SK-N-MC (cell line): ENCODE measurements around the gene FBXL20.
"Not testable (repeated sequence)": the region's sequence is repeated elsewhere in the genome, so short reads cannot be mapped to it uniquely, and the experiment has no call there.

Experiments
- DNase-seq: peaks from one replicate; pipeline ENCODE4 v3.0.0-alpha.2; 2011; ENCODE audit warnings: low read depth, low spot score
- H3K27ac ChIP-seq: fragments of 200-600 bp; sonication (generic); 2 replicates; pipeline ENCODE4 v1.5.1; 2016; ENCODE audit warnings: mixed run types
- H3K36me3 ChIP-seq: fragments of 200-600 bp; sonication (generic); 2 replicates; pipeline ENCODE4 v1.6.1; 2017; ENCODE audit warnings: antibody characterized with exemption, low read length, mixed read lengths; ENCODE audit not compliant: insufficient read depth
- H3K4me3 ChIP-seq: fragments of 200-600 bp; sonication (generic); 2 replicates; pipeline ENCODE4 v1.5.1; 2016
- H3K9ac ChIP-seq: fragments of 200-600 bp; sonication (generic); 2 replicates; pipeline ENCODE4 v1.8.0; 2017; ENCODE audit warnings: mixed run types, mixed read lengths; ENCODE audit not compliant: insufficient read length
- H3K9me3 ChIP-seq: fragments of 200-600 bp; sonication (generic); 2 replicates; pipeline ENCODE4 v1.6.1; 2017; ENCODE audit warnings: low read depth, mild to moderate bottlenecking, antibody characterized with exemption, low read length, moderate library complexity, mixed read lengths
- EZH2 ChIP-seq: fragments of 200-600 bp; sonication (generic); IDR thresholded peaks from one replicate; pipeline ENCODE4 v1.6.1; 2017; ENCODE audit warnings: antibody characterized with exemption
- FOXP2 ChIP-seq: optimal IDR thresholded peaks from 2 replicates; pipeline ENCODE3; 2011; ENCODE audit warnings: mild to moderate bottlenecking, moderate library complexity; ENCODE audit not compliant: insufficient read depth; ENCODE audit errors: extremely low read length, control extremely low read depth
- POLR2AphosphoS5 ChIP-seq: IDR thresholded peaks from 2 replicates; pipeline ENCODE4 v1.6.1; 2012; ENCODE audit warnings: mild to moderate bottlenecking, low read depth, low read length, borderline replicate concordance

FBXL20 gene

DNA sequence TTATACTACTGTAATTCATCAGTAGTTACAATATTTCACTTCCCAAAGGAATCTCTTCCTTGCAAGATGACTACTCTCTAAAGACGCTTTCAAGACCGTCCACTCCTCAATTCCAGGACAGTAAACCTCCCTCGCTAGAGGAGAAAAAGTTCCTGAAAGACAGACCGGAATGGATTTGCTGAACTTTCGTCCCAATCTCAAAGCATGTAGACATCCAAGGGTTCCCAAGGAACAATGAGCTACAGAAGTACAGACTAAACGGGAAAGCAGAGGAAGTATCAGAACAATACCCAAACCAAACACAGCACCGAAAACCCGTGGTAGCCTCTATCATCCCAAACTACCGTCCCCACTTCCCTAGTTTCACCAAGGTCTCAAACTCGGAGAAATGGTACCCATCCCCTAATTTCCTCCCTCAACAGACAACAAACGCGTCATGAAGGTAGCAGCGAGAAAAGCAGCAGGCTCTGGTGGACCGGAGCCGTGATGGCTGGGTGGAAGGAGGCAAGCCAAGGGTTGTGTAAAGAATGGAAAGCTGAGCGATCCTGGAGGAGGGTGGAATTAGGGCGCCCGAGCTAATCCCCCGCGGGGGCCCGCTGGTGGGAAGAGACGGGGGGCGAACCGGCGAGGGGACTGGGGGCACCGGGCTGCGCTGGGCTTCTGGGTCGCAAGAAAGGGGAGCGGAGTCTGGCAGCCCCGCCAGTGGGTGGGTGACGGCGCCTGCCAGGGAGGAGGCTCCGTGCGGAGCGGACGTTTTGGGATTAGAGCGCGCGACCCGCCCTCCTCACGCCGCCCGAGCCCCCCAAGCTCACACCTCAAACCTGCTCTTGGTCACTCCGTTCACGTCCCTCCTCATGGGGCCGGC, 647 bp downstream of the FBXL20 start:
- TF ChIP-seq POLR2AphosphoS5 (no peak), FOXP2 (no peak), EZH2 (no peak)
- H3K4me3 ChIP-seq, result peak overlapping the region; percentile 83
- DNase-seq, result no peak
- no peaks in the 10 kb centered on the region for H3K36me3 ChIP-seq
- H3K27ac ChIP-seq, result no peak overlapping the region
- H3K9ac ChIP-seq, result peak overlapping the region; percentile 89
- no peaks in the 10 kb centered on the region for H3K9me3 ChIP-seq

DNA sequence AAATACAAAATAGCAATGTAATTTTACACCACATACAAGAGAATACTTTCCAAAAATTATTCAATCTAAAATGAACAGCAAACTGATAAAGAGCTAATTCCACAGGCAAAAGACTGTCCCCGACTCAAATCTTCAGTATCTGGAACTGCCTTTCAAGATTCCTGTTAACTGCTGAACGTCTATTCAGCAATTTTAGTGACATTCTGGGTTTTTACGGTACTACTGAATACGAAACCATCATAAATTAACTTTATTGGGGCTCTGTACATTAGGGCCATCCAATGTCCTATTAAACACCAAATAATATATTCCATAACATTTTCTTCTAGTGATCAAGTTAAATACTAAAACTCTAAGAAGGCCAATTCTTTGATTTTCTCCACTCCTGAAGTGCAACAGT, 1.6 kb downstream of the FBXL20 start:
- no peak for DNase-seq
- H3K36me3 ChIP-seq, result no peaks in the 10 kb centered on the region
- no peak for TF ChIP-seq FOXP2
- TF ChIP-seq EZH2, result no peak
- no peak for TF ChIP-seq POLR2AphosphoS5
- peak overlapping the region; percentile 83 for H3K4me3 ChIP-seq
- H3K27ac ChIP-seq, result no peak overlapping the region
- H3K9ac ChIP-seq, result peak overlapping the region; percentile 89
- no peaks in the 10 kb centered on the region for H3K9me3 ChIP-seq

DNA sequence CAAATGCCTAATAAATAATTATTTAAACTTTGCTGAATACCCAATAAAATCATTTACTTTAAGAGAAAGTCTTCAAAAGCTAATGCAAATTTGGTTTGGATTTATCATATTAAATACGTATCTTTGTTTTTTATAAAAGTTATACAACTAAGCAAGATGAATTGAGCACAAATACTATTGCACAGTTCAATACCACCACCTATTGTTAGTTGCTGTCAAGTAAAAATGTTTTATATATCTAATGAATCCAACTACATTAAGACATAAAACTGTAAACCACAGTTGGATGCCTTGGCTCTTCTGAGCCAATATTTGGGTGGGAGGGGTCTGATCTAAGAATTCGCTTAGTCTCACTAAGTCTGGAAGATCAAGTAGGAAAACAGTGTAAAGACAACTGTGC, 7.7 kb downstream of the FBXL20 start:
- Histone ChIP-seq H3K4me3 (no peak overlapping the region), H3K27ac (peak overlapping the region; percentile 26; the same call in 1 of the 2 replicates), H3K9ac (peak overlapping the region; percentile 17), H3K9me3 (no peaks in the 10 kb centered on the region), H3K36me3 (no peaks in the 10 kb centered on the region)
- no peak for DNase-seq
- no peak for TF ChIP-seq POLR2AphosphoS5
- no peak for TF ChIP-seq FOXP2
- TF ChIP-seq EZH2, result no peak

DNA sequence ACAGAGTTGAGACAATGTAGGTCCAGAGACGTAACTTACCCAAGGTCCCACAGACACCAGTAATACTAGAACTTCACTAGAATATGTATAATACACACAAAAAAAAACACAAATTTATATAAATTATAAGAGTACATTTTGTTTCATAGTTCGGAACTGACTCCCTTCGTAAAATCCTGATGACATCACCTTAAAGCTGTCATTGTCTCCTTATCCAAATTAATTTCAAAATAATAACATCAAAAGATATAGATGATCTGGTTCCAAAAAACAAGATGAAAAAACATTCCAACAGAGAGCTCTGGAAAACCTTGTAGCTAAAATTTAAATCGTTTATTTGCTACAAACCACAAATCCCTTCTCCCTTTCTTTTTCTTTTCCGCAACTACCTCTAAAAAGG, 10.0 kb downstream of the FBXL20 start:
- H3K9me3 ChIP-seq, result no peaks in the 10 kb centered on the region
- TF ChIP-seq FOXP2, result no peak
- TF ChIP-seq EZH2, result no peak
- H3K27ac ChIP-seq, result no peak overlapping the region
- no peak overlapping the region for H3K4me3 ChIP-seq
- H3K9ac ChIP-seq, result no peak overlapping the region
- DNase-seq, result no peak
- H3K36me3 ChIP-seq, result no peaks in the 10 kb centered on the region

GRCh38 chr17:39385040-39385439, 16.4 kb downstream of the FBXL20 start:
- TF ChIP-seq FOXP2 (no peak), POLR2AphosphoS5 (no peak), EZH2 (no peak)
- Histone ChIP-seq H3K4me3 (no peak overlapping the region), H3K9ac (no peak overlapping the region), H3K36me3 (no peaks in the 10 kb centered on the region), H3K9me3 (no peaks in the 10 kb centered on the region), H3K27ac (no peak overlapping the region)
- DNase-seq, result no peak

DNA sequence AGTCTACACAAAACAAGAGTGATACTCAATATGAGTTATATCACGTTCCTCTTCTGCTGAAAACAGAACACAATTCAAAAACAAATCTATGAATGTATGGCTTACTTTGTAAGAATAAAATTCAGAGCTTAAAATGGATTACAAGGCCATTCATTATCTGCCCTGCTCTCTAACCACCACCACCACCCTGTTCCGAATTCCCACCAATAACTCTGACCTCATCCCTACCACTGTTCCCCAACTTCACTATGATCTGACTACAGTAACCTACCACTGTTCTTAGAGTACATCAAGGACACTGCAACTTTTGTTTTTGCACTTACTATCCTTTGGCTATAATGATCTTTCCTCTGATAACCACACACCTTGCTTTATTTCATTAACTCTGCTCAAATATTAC, 21.3 kb downstream of the FBXL20 start:
- Histone ChIP-seq H3K36me3 (no peaks in the 10 kb centered on the region), H3K27ac (no peak overlapping the region), H3K9me3 (no peaks in the 10 kb centered on the region), H3K9ac (no peak overlapping the region), H3K4me3 (no peak overlapping the region)
- no peak for DNase-seq
- TF ChIP-seq POLR2AphosphoS5 (no peak), EZH2 (no peak)

DNA sequence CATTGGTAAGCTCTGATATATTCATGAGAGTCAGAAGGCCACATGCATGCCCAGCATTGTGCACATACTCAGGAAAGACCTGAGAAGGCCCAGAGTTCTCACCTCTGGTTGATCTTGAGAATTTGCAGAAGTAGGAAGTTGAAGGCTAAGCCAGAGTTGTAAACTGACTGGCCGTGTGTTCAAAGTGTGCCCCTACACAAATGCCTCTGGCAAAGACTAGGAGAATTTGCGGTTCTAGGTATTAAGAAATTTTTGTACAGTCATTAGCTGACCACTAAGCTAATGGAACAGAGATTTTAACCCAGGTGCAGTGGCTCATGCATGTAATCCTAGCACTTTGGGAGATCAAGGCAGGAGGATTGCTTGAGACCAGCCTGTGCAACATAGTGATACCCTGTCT, 25.0 kb downstream of the FBXL20 start:
- Histone ChIP-seq H3K27ac (peak overlapping the region; percentile 13; the same call in 1 of the 2 replicates), H3K9me3 (no peaks in the 10 kb centered on the region), H3K9ac (no peak overlapping the region), H3K4me3 (no peak overlapping the region), H3K36me3 (no peaks in the 10 kb centered on the region)
- TF ChIP-seq FOXP2 (no peak), POLR2AphosphoS5 (no peak), EZH2 (no peak)
- DNase-seq, result no peak

DNA sequence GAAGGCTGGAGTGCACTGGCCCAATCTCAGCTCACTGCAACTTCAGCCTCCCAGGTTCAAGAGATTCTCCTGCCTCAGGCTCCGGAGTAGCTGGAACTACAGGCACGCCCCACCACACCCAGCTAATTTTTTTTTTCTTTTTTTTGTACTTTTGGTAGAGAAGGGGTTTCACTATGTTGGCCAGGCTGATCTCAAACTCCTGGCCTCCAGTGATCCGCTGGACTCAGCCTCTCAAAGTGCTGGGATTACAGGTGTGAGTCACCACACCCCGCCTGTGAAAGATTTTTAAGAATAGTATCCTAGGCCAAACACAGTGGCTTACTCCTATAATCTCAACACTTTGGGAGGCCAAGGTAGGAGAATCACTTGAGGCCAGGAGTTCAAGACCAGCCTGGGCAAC, 33.6 kb downstream of the FBXL20 start:
- not testable (repeated sequence) for H3K9ac ChIP-seq

GRCh38 chr17:39365872-39366271, 35.6 kb downstream of the FBXL20 start:
- H3K27ac ChIP-seq, result no peak overlapping the region
- no peak for DNase-seq
- H3K9me3 ChIP-seq, result no peaks in the 10 kb centered on the region
- no peak overlapping the region for H3K9ac ChIP-seq
- H3K4me3 ChIP-seq, result no peak overlapping the region
- TF ChIP-seq EZH2 (no peak), FOXP2 (no peak), POLR2AphosphoS5 (no peak)
- H3K36me3 ChIP-seq, result no peaks in the 10 kb centered on the region

More for the DNA sequence above, 33.6 kb downstream of the FBXL20 start:
- H3K9me3 ChIP-seq, H3K4me3 ChIP-seq, DNase-seq, H3K27ac ChIP-seq, H3K36me3 ChIP-seq: not testable (repeated sequence)
